NCI-H2171 (cell line): Measurements from ENCODE around the gene PIGQ.

Experiments
- DNase-seq: peaks from one replicate; lab custom pipeline; 2025; lab: John Stamatoyannopoulos, UW

PIGQ gene

GRCh38 chr16:567373-568256, 2.2 kb upstream of the PIGQ start:
- DNase-seq, result no peak

GRCh38 chr16:568401-569258, 1.1 kb upstream of the PIGQ start:
- DNase-seq, result no peak

GRCh38 chr16:572865-573650, 3.3 kb downstream of the PIGQ start:
- no peak for DNase-seq

- DNase-seq, result no peak
These were observed 4.4 kb downstream of the PIGQ start for GRCh38 chr16:574021-574760.

- no peak for DNase-seq
These were observed 5.8 kb downstream of the PIGQ start for GRCh38 chr16:575354-576196.

- DNase-seq, result no peak
These were observed 6.5 kb downstream of the PIGQ start for GRCh38 chr16:576197-576822.

GRCh38 chr16:576823-577201, 7.0 kb downstream of the PIGQ start:
- no peak for DNase-seq

GRCh38 chr16:577796-578195, 8.0 kb downstream of the PIGQ start:
- no peak for DNase-seq

- no peak for DNase-seq
These were observed 8.6 kb downstream of the PIGQ start for GRCh38 chr16:578232-578869.

- DNase-seq, result no peak
These were observed 9.2 kb downstream of the PIGQ start for GRCh38 chr16:578870-579405.

GRCh38 chr16:580141-580945, 10.6 kb downstream of the PIGQ start:
- DNase-seq, result no peak

GRCh38 chr16:580946-581498, 11.3 kb downstream of the PIGQ start:
- no peak for DNase-seq

GRCh38 chr16:582218-582613, 12.4 kb downstream of the PIGQ start:
- DNase-seq, result no peak

GRCh38 chr16:582614-583331, 13.0 kb downstream of the PIGQ start:
- no peak for DNase-seq

GRCh38 chr16:583470-583814, 13.7 kb downstream of the PIGQ start:
- DNase-seq, result no peak

GRCh38 chr16:583815-584591, 14.2 kb downstream of the PIGQ start:
- peak; percentile 64 for DNase-seq

GRCh38 chr16:585351-585750, 15.6 kb downstream of the PIGQ start:
- DNase-seq, result no peak
